ENCODE measurements around the gene ATXN10.

Gene ATXN10

GRCh38 chr22:45878051-45878781 is 206.6 kb downstream of the ATXN10 start:
- in situ Hi-C loops (cut with MboI; ENCODE audit: low pct_unique_long_range_greater_than_20kb, low sequenced_read_pairs), result no loop called here
- no peak for DNase-seq

GRCh38 chr22:45878901-45879551 is 207.4 kb downstream of the ATXN10 start:
- in situ Hi-C loops (cut with MboI; ENCODE audit: low pct_unique_long_range_greater_than_20kb, low sequenced_read_pairs), result no loop called here
- no peak for DNase-seq

GRCh38 chr22:45879552-45879949 is 207.9 kb downstream of the ATXN10 start:
- in situ Hi-C loops (cut with MboI; ENCODE audit: low pct_unique_long_range_greater_than_20kb, low sequenced_read_pairs), result no loop called here

GRCh38 chr22:45880091-45880715 is 208.6 kb downstream of the ATXN10 start:
- in situ Hi-C loops (cut with MboI; ENCODE audit: low pct_unique_long_range_greater_than_20kb, low sequenced_read_pairs), result no loop called here
- no peak for DNase-seq

More at GRCh38 chr22:45879552-45879949, 207.9 kb downstream of the ATXN10 start:
- no peak for DNase-seq

- in situ Hi-C loops (cut with MboI; ENCODE audit: low pct_unique_long_range_greater_than_20kb, low sequenced_read_pairs), result no loop called here
- no peak for DNase-seq
These were observed 209.3 kb downstream of the ATXN10 start for GRCh38 chr22:45880716-45881523.

- no peak for DNase-seq
- in situ Hi-C loops (cut with MboI; ENCODE audit: low pct_unique_long_range_greater_than_20kb, low sequenced_read_pairs), result no loop called here
These were observed 209.9 kb downstream of the ATXN10 start for GRCh38 chr22:45881524-45881875.

GRCh38 chr22:45882881-45883810 is 211.5 kb downstream of the ATXN10 start:
- DNase-seq, result no peak
- in situ Hi-C loops (cut with MboI; ENCODE audit: low pct_unique_long_range_greater_than_20kb, low sequenced_read_pairs), result no loop called here

- no peak for DNase-seq
- in situ Hi-C loops (cut with MboI; ENCODE audit: low pct_unique_long_range_greater_than_20kb, low sequenced_read_pairs), result no loop called here
These were observed 212.2 kb downstream of the ATXN10 start for GRCh38 chr22:45883811-45884170.

GRCh38 chr22:45884201-45885062 is 212.8 kb downstream of the ATXN10 start:
- in situ Hi-C loops (cut with MboI; ENCODE audit: low pct_unique_long_range_greater_than_20kb, low sequenced_read_pairs), result no loop called here
- no peak for DNase-seq

- in situ Hi-C loops (cut with MboI; ENCODE audit: low pct_unique_long_range_greater_than_20kb, low sequenced_read_pairs), result no loop called here
- no peak for DNase-seq
These were observed 213.7 kb downstream of the ATXN10 start for GRCh38 chr22:45885171-45885840.

GRCh38 chr22:45885941-45886395 is 214.3 kb downstream of the ATXN10 start:
- in situ Hi-C loops (cut with MboI; ENCODE audit: low pct_unique_long_range_greater_than_20kb, low sequenced_read_pairs), result no loop called here
- DNase-seq, result no peak

- in situ Hi-C loops (cut with MboI; ENCODE audit: low pct_unique_long_range_greater_than_20kb, low sequenced_read_pairs), result no loop called here
These were observed 214.9 kb downstream of the ATXN10 start for GRCh38 chr22:45886540-45886939.

GRCh38 chr22:45887202-45888131 is 215.8 kb downstream of the ATXN10 start:
- in situ Hi-C loops (cut with MboI; ENCODE audit: low pct_unique_long_range_greater_than_20kb, low sequenced_read_pairs), result no loop called here
- no peak for DNase-seq

More at GRCh38 chr22:45886540-45886939, 214.9 kb downstream of the ATXN10 start:
- no peak for DNase-seq

GRCh38 chr22:45888221-45889092 is 216.8 kb downstream of the ATXN10 start:
- in situ Hi-C loops (cut with MboI; ENCODE audit: low pct_unique_long_range_greater_than_20kb, low sequenced_read_pairs), result no loop called here
- no peak for DNase-seq

- no peak for DNase-seq
- in situ Hi-C loops (cut with MboI; ENCODE audit: low pct_unique_long_range_greater_than_20kb, low sequenced_read_pairs), result no loop called here
These were observed 217.5 kb downstream of the ATXN10 start for GRCh38 chr22:45889093-45889538.
